NT2/D1 (cell line): ENCODE measurements around the gene RGMA.

Experiments
- SUZ12 ChIP-seq: IDR thresholded peaks from 2 replicates; pipeline ENCODE4 v1.6.1; 2011; ENCODE audit not compliant: insufficient read length, insufficient read depth; ENCODE audit errors: extremely low read depth
- YY1 ChIP-seq: IDR thresholded peaks from 2 replicates; pipeline ENCODE4 v1.6.1; 2011; ENCODE audit not compliant: insufficient read length, insufficient read depth
- ZNF274 ChIP-seq: IDR thresholded peaks from 2 replicates; pipeline ENCODE4 v1.6.1; 2011; ENCODE audit warnings: mild to moderate bottlenecking, low read depth, low read length

DNA sequence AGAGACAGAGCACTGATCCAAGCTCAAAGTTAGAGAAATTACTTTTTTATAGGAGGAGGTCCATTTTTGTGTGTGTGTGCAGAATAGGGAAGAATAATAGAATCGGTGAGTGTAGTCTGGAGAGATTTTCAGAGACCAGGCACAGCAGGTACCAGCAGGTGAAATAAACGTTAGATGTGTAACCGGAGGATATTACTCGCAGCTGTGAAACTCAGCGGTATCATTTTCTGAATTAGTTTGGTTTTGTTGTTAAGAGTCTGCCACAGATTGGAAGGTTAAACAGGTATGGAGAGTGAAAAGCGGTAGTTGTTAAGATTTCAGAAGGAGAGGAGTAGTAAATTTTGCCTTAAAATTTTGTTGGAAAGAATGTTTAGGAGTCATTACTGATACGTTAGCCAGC, 69.9 kb downstream of the RGMA start:
- TF ChIP-seq ZNF274 (no peak), YY1 (no peak), SUZ12 (no peak)
